NCI-H510A treated with DMSO at 0.1 percent for 48 hours (cell line): ENCODE measurements around the gene KPNA1.

ENCODE experiments used
- DNase-seq: peaks from one replicate; lab custom pipeline; 2025; lab: John Stamatoyannopoulos, UW

Gene KPNA1

DNA sequence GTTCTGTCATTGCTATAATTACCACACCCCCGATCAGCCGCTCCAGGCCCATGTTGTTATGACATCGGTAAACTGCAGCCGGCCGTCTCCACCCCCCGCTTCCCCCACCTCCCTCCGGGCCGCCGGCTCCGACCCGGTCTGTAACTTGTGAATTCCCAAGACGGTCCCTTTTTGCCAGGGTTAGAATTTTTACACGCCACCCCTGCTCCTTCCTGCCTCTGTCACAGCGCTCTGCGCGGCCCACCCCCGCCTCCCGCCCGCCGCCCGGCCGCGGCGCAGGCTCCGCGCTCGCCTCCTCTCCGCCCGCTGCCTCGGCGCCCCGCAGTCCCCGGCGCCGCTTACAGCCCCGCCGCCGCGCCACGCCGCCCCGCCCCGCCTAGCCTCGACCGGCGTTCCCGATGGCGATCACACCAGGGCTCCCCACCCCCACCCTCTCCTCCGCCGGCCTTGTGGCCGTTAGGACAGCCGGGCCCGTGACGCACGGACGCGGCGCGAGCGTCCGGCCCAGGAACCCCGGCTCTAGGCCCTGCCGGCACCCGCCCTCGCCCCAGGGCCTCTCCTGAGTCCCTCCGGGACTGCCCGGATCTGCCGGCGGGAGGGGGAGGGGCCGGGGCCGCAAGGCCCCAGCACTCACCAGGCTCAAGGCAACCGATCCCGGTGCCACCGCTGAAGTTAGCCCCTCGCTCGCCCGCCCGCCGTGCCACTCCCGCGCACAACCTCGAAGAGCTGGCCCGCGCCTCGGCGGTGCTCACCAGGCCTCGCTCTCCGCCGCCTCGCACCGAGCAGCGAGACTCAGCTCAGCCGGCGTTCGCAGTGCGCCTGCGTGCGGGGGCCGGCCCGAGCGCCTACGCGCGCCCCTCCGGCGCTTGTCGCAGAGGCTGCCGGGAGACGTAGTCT lies at the start of gene KPNA1:
TSS of gene KPNA1 (minus strand) at position 817 of the 897 bp plus-strand sequence. CDS start 18,374 bp downstream, outside the sequence.
- DNase-seq = peak; percentile 57

DNA sequence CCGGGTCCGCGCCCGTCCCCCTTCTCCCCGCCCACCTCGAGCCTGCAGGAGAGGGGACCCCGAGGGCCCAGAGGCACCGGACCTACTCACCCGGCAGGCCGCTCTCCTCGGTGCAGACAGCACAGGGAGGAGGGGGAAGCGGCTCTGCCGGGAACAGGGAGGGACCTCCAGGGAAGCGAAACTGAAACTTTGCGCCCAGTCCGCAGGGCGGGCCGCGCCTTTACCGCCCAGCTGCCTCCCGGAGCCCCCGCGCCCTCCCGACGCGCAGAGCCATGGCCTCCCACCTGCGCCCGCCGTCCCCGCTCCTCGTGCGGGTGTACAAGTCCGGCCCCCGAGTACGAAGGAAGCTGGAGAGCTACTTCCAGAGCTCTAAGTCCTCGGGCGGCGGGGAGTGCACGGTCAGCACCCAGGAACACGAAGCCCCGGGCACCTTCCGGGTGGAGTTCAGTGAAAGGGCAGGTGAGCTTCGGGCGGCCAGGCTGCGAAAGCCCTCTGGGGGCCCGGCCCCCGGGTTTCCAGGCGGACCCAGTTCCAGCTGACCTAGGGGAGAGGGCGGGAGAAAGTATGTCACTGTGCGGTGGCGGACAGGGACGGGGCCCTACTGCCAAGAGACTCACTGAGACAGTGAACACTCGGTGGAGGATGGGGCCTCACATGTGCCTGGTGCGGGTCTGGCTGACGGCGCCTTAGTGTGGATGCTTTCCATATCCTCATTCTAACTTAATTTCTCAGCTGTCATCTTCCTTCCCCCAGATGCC lies 49.6 kb upstream of the KPNA1 start, which contains the start of the genes DTX3L and PARP9:
TSS of gene DTX3L (plus strand) at position 184 of the 758 bp plus-strand sequence. CDS start at position 273, 89 bp downstream.
TSS of gene PARP9 (minus strand) at position 146 of the 758 bp plus-strand sequence. CDS start 4,680 bp downstream, outside the sequence.
- DNase-seq = peak; percentile 68

DNA sequence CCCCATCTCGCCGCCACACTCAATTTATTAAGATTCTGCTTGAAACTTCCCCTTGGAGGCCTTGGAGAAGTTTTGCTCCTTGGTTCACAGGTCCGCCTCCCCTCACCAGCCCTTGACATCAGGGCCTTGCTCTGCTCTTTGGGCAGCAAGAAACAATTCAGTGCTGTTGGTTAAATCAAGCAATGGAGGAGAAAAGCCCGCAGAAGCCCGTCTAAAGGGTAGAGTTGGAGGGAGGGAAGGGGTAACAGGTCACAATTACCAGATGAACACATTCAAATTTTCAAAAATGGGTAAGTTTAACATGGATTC lies 48.9 kb upstream of the KPNA1 start:
- DNase-seq = peak; percentile 8

DNA sequence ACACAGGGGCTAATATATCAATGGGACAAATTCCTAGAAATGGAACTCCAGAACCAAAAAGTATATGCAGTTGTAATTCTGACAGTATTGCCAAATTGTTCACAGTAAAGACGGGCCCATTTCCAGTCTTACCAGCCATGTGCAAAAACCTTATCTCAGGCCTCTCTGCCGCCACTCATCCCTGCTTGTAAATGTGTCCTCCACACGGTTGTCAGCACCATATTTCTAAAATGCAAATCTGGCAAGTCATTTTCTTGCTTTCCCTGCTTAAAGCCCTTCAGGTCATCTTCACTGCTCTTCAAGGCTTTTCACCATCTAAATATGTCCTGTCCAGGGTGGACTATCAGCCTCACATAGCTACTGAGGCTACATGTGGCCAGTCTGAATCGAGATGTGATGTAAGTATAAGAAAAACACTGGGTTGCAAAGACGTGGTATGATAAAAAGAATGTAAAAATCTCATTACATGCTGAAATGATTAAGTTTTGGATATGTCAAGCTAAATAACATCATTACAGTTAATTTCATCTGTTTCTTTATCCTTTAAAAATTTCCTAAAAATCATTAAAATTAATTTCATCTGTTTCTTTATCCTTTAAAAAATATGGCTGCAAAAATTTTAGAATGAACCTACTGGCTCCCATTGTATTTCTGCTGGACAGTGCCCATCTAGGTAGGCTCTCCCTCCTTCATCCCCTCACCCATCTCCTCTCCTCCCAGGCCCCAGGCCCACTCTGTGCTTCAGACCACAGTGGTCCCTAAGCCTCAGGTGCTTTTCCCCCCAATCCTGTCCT lies 48.4 kb upstream of the KPNA1 start:
- DNase-seq = no peak

DNA sequence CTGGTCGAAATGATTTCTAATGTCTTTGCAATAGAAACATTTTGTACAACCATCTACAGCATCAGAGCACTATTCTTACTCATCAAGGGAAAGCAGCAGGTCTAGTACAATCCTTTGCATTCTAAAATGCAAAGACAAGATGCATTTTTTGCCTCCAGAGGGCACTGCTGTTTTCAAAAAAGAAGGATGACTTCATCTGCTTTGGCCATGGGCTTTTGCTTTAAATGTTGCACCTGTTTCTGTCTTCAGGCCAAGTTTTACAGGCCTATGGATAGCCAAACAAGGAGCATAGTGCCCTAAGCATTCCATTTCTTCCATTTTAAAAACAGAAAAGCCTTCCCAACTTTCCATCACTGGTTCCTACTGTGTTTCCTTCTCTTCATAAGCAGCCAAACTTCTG lies 45.9 kb upstream of the KPNA1 start:
- peak; percentile 45 for DNase-seq

DNA sequence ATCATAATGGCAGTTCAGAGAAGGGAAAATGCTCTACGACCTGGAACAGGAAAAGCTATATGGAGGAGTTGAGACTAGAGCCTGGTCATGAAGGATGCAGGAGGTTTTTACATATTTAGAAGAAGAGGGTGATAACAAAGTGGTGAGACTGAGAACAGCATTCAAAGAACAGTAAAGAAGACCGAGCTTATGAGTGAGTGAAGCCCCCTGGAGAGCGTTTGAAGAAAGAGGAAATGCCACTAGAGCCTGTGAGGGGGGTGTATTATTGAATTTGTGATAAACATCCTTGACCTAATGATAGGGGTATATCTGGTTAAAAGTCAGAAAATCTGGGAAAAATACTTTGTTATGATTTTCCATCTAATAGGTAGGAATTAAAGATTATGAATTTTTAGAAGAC lies 45.2 kb upstream of the KPNA1 start:
- no peak for DNase-seq

DNA sequence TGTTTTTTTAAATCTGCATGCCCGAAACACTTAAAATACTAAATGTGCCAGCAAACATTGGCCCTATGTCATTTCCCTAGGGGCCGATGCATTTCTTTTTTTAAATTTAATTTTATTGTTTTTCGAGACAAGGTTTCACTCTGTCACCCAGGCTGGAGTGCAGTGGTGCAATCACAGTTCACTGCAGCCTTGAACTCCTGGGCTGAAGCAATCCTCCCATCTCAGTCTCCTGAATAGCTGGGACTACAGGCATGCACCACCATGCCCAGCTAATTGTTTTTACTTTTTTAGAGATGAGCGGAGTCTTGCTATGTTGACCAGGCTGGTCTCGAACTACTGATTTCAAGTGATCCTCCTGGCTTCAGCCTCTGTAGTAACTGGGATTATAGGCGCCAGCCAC lies 43.9 kb upstream of the KPNA1 start:
- no peak for DNase-seq

DNA sequence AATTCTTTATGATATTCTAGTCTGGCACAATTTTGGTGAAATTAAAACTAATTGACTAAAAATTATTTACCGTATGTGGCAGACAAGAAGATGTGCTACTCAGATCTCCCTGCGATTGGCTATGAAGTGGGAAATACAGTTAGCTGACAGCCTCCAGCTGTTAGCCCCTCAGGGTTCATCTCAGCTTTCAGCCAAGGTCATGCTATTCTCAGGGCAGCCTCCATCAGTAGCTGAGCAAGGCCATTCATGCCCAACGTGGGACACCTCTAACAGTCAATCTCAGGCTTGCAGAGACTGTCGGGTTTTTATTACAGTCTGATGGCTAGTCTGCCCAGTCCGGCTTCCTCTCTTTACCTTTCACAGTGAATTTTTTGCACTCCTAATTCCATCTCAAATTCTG lies 42.6 kb upstream of the KPNA1 start:
- no peak for DNase-seq

DNA sequence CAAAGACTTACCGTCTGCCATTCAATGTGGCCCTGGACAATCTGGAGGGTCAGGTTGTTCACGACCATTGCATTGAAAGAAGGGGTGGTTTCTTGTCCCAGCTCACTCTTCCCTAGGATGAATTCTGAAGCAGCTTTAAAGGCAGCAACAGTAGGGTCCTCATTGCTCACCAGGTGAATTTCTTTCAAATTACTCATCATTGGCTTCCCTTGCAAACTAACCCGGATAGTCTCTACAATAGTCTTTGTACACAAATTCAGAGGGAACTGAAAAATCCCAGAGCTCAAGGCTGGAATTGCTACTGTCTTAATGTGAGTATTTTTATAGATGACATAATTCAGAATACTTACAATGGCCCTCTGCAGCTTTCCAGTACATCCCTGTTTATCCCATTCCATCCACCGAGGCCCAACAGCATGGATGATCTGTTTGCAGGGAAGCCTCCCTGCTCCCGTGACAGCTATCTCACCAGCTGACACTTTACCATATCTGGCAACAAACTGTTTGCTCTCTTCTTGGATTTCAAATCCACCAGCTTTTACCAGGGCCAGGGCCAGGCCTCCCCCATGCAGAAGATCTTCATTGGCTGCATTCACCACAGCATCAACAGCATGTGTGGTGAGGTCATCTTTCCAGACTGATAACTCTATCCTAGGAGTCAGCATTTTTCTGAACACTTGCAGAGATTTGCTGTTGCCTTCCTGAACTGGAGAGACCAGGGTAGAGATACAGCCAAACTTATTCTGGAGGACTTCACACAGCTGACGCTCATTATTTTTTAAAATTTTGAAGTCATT lies 40.7 kb upstream of the KPNA1 start:
- no peak for DNase-seq

DNA sequence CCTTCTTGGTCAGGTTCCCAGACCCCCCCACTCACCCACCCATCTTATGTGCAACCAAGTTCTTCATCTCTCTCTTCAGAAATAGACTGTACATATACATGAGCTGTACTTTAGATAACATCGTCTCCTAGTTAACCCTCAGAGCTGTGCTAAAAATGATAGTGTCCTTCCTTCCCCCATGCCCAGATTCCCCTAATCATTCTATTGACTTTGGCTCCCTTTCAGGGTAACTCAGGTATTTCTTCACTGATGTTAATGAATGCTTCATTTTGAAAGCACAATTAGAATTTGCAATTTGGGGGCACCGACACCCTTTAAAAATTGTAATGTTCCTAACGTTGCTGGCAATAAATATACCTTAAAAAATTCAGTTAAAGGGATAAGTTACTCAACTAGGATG lies 38.4 kb upstream of the KPNA1 start:
- DNase-seq = no peak

DNA sequence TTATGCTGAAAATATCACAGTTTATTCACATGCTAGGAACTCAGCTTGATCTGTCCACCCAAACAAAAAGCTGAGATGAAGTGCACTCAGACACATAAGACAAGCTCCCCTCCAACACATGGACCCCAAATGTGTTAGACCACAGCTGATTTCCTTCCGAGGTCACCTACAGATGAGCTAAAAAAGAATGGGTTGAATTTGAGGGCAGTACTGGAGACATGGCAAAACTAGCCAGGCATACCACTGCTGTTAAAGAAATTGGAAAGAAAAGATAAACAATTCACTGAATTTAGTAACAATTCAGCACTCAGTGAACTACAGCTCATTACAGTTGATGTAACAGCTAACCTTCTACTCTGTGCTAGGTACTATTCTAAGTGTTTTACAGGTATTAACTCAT lies 33.9 kb upstream of the KPNA1 start:
- DNase-seq = no peak

DNA sequence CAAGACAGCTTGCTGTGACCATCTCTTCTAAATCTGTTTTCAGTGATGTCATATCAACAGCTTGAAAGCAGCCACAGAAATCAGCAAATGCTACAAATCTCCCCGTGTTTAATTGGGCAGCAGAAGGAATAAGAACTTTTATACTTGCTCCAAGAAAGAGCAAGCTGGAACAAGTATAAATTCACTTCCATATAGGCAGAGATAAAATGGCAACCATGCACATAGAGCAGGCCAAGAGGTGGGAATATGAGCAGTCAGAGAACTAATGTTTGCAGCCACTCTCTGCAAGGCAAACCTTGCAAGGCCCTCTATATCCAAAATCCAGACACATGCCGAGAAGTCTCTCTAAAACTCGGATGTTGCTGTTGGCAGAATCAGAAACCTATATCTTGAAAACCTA lies 33.3 kb upstream of the KPNA1 start:
- DNase-seq = no peak

DNA sequence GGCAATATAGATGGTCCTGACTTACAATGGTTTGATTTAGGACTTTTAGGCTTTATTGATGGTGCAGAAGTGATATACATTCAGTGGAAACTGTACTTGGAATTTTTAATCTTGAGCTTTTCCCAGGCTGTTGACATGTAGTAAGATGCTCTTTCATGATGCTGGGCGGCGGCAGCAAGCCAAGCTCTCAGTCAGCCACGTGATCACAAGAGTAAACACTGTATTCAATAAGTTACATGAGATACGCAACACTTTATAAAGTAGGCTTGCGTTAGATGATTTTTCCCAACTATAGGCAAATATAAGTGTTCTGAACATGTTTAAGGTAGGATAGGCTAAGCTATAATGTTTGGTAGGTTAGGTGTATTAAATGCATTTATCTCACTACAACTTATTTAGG lies 31.4 kb upstream of the KPNA1 start:
- DNase-seq = no peak

DNA sequence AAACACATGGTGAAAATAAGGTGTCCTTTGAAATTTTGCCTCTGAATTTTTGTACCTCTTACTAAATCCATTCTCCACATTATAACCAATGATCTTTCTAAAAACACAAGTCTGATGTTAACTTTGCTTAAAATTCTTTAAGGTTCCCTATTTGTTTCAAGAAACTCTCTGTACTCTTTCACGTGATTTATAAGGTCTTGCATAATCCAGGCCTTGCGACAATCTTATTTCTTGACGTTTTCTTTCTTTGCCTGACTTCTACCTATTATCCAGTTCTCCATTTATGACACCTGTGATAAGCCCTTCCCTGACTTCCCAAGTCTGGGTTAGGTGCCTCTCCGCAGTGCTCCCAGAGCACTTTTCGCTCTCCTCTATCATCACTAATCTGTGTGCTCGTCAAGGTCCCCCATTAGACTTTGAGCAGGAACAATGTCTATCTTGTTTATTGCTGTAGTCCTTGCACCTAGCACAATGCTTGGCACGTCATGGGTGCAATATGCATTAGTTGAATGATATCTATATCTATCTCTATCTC lies 24.3 kb upstream of the KPNA1 start:
- no peak for DNase-seq

DNA sequence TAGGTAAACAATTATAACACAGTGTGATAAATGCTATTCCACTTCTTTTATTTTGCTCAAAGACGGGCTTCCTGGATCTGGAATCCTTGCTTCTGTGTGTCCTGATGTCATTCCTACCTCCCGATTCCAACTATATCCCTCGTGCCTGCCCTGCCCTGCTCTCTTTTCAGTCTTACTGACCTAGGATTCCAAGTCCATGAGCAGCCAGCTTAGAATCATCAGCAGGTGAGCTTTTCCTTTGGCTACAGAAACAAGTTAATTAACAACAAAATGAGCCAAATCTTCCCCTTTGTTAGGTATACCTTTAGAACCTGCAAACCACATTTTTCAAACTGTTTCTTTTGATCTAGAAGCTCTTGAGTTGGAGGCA lies 21.9 kb upstream of the KPNA1 start:
- DNase-seq = no peak

DNA sequence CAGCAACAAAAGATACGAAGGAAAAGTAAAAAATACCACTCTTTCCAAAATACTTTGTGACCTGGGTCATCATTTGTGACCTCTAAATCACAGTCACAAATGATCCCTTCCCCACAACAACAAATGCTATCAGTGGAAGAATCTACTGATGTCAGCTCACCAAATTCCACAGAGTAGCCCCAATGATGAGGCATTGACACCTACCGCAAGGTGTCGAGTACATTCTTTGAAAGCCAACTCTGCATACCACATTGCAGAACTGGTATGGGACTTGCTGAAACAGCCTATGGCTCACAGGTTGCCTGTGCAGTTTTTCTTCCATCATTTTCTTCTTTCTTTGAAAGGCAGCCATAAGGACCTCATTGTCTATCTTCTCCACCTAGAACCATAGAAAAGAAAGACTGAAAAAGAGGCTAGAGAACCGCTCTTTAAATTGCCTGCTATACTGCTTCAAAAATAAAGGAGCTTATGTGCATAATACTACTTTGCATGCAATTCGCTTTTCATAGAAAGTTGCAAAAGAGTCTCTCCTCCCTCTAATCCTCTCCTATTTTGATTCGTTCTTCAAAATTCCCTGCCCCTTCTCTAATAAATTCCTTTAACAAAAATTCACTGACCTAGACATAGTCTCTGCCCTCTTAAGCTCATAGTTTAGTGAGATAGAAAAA lies 21.4 kb upstream of the KPNA1 start:
- no peak for DNase-seq

DNA sequence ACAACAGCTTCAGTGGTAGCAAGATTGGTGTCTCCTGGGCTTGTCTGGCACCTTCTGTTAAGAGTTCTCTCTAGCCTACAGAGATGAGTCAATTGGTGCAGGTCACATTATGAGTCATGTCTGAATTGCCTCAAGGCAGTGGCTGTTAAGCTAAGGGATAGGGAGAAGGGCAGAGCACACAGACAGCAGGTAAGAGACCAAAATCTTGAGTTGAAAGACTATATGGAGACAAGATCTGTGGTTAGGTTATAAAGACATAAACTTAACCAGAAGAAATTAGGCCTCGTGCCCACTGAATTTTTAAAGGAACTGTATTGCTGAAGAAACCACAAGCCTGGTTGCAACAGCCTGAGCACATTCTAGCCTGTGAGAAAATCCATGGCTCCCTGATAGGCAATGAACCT lies 19.2 kb upstream of the KPNA1 start:
- no peak for DNase-seq

DNA sequence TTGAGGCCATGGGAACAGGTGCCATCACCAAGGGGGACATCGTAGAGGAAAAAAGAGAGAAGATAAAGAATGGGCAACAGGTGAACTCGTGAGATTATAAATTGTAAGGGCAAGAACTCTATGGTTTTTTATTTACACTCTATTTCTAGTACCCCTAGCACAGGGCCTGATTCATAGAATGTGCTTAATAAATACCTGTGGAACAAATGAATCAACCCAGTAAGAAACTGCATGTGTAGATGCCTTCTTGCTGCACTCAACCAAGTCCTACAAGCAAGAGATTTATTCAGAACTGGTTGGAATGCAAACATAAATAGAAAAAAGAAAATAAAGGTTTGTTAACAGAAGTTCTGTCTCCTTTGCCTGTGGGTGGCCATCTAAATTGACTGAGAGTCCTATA lies 18.7 kb upstream of the KPNA1 start:
- DNase-seq = no peak

DNA sequence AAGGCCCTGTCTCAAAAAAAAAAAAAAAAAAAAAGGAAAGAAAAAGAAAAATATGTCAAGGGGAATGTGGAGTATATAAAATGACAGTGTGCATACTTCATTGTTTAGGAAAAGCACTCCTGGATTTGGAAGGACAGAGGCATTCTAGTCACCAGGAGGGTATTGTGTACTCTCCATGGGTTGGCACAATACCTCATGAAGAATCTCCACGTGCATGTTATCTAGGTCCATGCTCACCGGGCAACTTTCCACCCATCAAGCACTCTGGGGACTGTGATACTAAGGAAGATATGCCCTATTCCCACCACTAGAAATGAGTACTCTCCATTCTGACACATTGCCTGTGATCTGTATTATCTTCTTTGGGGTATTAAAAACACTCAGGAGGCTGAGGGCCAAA lies 15.4 kb upstream of the KPNA1 start:
- no peak for DNase-seq

DNA sequence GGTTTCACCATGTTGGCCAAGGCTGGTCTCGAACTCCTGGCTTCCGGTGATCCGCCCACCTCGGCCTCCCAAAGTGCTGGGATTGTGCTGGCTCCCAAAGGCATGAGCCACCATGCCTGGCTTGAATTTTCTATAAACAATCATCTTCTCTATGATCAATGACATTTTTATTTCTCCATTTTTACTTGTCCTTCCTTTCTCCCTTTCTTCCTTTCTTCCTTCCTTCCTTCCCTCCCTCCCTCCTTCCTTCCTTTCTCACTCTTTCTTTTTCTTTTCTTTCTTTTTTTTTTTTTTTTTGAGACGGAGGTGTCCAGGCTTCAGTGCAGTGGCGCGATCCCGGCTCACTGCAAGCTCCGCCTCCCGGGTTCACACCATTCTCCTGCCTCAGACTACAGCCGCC lies 8.6 kb upstream of the KPNA1 start:
- no peak for DNase-seq

DNA sequence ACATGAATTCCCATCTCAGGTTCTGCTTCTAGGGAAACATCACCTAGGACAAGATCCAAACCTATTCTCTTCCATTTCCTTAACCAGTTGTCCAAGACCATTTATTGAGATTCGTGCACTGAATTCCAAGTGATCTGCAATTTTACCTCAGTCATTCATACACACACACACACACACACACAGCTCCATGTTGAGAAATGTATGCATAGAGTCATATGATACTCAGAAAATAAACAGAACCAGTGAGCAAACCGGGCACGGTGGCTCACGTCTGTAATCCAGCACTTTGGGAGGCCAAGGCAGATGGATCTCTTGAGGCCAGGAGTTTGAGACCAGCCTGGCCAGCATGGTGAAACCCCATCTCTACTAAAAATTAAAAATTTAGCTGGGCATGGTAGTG lies 6.1 kb upstream of the KPNA1 start:
- no peak for DNase-seq
